ENCODE data around the gene TMPRSS3.

TMPRSS3 gene

DNA sequence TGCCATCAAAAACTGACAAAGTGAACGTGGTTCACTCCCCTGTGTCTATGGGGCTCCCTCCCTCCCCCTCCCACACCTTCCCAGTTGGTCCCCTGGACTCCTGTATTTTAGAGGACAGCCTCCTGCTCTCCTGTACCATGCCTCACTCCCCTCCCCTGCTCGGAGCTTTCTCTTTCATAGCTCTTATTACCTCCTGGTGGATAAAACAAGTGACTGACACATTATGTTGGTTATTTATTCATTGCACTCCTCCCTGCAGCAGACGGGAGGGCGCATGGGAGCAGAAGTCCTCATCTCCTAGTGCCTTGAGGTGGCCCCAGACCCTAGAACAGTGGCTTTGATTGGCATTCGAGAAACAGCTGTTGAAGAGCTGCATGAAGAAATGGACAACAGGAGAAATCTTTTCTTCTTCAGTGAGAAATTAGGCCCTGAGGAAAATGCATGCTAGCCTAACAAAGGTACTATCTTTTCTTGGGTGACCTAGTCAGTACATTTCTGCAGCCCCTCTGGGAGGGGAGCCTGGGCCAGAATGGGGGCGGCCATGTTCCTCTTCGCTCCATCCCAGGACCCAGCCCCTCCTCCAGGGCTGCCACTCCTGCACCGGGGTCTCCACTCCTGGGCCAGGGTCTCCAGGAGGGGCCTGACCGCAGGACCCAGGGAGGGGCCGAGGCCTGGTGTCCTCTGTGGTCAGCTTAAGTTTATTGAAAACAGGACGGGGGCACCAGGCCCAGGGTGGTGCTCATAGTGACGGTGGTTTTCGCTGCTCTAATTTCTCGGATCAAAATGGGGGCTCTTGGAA lies 28.3 kb downstream of the TMPRSS3 start:
- no peak for DNase-seq

GRCh38 chr21:42366292-42367010 lies 29.4 kb downstream of the TMPRSS3 start, which contains the start of gene TFF1:
Gene TFF1, minus strand, starts transcription at chr21:42366535. Its CDS starts 40 bp downstream, at chr21:42366495.
- DNase-seq = no peak

DNA sequence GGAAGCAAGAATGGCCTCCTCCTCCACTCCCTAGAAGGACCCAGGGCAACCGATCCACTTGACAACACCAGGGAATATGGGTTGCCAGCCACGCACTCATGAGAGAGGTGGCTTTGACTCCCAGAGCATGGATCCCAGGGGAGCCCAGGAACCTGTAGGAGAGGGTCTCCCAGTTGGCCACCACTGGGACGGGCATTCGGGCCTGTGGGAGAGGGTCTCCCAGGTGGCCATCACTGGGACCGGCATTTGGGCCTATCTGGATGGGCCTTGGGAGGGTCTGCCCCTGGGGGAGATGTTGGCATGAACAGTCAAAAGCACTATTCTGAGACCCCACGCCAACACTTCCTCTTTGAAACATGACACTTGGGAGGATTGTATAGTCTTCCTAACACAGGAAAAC lies 30.1 kb downstream of the TMPRSS3 start:
- no peak for DNase-seq

DNA sequence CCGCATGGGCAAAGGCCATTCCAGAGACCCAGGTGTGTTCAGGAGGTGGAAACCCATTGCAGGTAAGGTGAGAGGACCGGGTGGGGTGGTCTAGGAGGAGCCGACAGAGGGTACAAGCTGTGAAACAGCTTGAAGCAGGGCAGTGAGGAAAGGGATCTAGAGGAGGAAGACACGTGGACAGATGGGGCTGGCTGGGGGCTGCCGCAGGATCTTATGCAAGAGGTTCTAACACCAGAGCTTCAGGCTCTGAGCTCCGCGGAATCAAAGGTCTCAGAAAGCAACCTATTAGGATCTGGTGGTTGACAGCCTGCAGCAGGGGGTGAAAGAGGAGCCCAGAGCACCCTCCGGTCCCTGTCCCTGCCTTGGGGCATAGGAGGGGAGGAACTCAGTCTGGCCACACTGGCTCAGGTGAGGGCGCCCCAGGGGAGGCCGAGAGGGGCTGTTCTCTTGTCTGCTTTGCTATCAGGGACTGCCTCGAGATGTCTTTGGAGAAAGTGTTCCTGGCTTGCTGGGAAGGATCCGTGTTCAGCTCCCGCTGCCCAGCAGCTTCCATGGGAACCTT lies 31.5 kb downstream of the TMPRSS3 start:
- no peak for DNase-seq

DNA sequence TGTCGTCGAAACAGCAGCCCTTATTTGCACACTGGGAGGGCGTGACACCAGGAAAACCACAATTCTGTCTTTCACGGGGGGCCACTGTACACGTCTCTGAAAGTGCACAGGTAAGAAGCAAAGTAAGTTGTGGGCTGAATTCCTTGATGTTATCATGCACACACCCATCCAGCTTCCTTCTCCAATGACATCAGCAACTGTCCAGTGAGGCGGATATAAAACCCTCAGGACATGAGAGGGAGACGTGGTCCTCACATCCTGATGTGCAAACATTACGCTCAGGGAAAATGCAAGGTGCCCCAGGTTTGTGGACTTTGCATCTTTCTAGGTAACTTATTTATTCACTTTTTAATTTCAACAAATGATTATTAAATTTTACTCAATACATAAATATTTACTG lies 32.5 kb downstream of the TMPRSS3 start:
- no peak for DNase-seq

DNA sequence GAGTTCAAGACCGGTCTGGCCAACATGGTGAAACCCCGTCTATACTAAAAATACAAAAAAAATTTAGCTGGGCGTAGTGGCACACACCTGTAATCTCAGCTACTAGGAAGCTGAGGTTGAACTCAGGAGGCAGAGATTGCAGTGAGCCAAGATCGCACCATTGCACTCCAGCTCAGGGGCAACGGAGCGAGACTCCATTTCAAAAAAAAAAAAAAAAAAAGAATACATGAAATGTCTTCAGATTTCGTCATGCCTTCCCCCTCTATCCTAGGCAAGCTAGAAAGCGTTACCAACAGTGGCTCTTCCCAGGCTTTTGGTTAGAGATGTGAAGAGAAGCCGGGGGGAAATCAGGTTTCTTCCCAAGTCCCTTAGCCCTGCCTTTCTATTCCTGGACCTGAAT lies 33.2 kb downstream of the TMPRSS3 start:
- DNase-seq = no peak

- no peak for DNase-seq
Measured at GRCh38 chr21:42362198-42362597, 33.7 kb downstream of the TMPRSS3 start.

DNA sequence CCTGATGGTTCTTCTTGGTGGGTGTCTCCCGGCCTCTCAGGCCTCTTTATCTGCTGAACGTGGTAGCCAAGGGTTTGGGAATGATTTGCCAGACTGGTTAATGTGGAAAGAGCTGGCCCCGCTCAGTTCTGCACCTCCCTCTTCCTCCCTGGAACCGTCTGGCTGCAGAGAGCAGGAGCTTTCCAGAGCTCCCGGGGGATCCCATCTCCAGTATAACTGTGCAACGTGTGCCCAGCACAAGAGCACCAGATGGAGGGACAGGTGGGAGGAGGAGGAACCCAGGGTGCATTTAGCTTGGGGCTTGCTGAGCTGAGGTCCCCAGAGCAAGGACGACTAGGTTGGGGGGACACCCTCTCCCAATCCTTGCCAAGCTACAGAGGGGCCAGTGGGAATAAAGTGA lies 34.6 kb downstream of the TMPRSS3 start:
- DNase-seq = no peak

- no peak for DNase-seq
Measured at GRCh38 chr21:42360317-42360716, 35.5 kb downstream of the TMPRSS3 start.

DNA sequence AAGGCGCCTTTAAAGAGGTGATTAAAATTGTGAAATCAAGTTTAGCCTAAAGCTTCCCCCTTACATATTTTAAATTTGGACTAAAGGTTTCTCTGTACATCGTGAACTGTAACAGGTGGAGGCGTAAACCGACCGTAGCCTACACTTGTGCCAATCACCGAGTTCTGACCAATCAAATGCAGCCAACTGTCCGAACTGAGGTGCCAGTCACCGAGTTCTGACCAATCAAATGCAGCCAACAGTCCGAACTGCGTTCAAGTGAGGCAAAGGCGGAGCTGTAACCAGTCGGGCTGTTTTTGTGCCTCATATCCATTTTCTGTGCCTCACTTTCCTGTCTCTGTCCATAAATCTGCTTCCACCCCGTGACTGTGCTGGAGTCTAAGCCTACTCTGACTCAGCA lies 36.9 kb downstream of the TMPRSS3 start:
- no peak for DNase-seq

- DNase-seq = no peak
Measured at GRCh38 chr21:42358261-42358660, 37.6 kb downstream of the TMPRSS3 start.

DNA sequence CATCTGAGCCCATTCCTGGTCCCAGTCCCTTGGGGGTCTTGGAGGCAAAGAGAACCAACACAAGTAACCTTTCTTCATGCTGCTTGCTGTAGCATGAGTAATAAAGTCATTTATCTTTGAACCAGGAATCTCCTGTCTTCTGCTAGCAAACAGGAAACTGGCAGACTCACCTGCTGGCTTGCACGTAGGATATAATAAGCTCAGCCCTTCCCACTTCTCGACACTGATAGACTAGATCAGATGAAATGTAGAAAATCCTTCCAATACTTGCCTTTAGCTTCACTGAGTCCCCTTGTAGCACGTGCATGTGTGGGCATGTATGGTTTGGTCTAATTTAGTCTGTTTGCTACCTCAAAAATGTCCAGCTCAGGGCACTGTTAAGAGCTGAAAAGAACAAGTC lies 38.5 kb downstream of the TMPRSS3 start:
- no peak for DNase-seq

- no peak for DNase-seq
Measured at GRCh38 chr21:42356650-42357049, 39.2 kb downstream of the TMPRSS3 start.

DNA sequence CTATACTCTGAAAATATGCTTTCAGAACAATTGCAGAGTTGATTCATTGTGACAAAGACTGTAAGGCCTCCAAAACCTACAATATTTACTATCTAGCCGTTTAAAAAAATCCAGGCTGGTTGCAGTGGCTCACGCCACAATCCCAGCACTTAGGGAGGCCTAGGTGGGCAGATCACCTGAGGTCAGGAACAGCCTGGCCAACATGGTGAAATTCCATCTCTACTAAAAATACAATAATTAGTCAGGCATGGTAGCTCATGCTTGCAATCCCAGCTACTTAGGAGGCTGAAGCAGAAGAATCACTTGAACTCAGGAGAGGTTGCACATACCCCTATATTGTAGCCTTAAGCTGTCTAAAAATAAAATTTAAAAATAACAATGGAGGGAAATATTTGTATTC lies 39.8 kb downstream of the TMPRSS3 start:
- no peak for DNase-seq

GRCh38 chr21:42353623-42354022 lies 42.2 kb downstream of the TMPRSS3 start:
- DNase-seq = no peak

GRCh38 chr21:42352441-42353095 lies 43.3 kb downstream of the TMPRSS3 start:
- DNase-seq = peak; percentile 40

DNA sequence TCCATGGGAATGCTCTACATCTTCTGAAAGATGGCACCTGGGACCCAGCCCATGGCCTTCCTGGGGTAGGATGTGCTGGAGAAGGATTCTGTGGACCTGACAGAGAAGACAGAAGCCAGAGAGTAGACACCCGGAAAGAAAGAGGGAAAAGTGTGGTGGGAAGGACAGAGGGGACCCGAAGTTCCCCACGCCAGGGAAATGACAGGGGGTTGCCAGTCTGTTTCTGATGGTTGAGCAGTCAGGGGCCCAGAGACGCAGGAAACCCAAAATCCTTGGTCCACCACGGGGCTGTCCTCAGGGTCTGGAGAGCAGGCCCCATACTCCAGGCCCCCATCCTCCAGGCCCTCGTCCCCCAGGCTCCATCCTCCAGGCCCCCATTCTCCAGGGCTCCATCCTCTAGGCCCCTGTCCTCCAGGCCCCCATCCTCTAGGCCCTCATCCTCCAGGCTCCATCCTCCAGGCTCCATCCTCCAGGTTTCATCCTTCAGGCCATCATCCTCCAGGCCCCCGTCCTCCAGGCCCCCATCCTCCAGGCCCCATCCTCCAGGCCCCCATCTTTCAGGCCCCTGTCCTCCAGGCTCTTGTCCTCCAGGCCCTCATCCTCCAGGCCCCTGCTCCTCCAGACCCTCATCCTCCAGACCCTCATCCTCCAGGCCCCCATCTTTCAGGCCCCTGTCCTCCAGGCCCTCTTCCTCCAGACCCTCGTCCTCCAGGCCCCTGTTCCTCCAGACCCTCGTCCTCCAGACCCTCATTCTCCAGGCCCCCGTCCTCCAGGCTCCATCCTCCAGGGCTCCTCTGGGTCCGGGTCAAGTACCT lies 44.0 kb downstream of the TMPRSS3 start:
- peak; percentile 43 for DNase-seq

DNA sequence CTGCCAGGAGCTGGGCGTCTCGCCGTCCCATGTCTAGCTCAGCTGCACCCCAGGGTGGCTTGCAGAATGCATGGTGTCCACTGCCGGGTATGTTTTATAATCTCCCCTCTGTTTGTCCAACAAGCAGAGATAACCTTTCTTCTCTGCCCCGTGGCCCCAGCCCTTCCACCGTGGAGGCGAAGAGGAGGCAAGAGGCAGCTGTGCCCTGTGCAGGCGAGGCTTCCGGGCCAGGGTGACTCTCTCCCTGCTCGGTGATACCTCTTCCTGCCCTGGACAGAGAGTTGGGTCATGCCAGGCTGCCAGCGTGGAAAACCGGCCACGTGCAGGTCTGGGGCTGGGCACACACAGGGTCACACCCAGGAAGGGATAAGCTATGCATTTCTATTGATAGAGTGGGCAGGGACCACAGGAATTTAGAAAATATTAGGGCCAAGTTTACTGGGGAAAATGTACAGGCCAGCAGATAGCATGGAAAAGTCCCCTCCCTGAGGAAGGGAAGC lies 44.9 kb downstream of the TMPRSS3 start, which contains the start of gene TFF2:
TSS of gene TFF2 (minus strand) at position 68 of the 500 bp plus-strand sequence. CDS start at position 31, 37 bp downstream.
- peak; percentile 38 for DNase-seq

- DNase-seq = peak; percentile 43
Measured at GRCh38 chr21:42350318-42350910, 45.4 kb downstream of the TMPRSS3 start.

GRCh38 chr21:42349420-42350317 lies 46.2 kb downstream of the TMPRSS3 start:
- DNase-seq = peak; percentile 32

DNA sequence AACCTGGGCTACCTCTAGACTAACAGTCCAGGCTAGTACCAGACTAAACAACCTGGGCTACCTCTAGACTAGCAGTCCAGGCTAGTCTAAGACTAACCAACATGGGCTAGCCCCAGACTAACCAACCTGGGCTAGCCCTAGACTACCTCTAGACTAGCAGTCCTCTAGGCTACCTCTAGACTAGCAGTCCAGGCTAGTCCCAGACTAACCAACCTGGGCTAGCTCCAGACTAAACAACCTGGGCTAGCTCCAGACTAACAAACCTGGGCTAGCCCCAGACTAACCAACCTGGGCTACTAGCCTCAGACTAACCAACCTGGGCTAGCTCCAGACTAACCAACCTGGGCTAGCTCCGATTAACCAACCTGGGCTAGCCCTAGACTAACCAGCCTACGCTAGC lies 47.1 kb downstream of the TMPRSS3 start:
- no peak for DNase-seq
